Measurements from ENCODE around the gene ZFAND3. TPM values are rescaled to one million over a fixed set of nuclear protein-coding genes. Genes with fewer than 3 reads are reported as not detected.
"Not testable (repeated sequence)": the region's sequence is repeated elsewhere in the genome, so short reads cannot be mapped to it uniquely, and the experiment has no call there.

ZFAND3 gene
- total RNA-seq, 2 experiments from 2014 or later = 34.4 to 37.0 TPM

GRCh38 chr6:38118791-38119365, 299.4 kb downstream of the ZFAND3 start:
- Histone ChIP-seq H3K4me1 (ENCODE audit: insufficient read depth, low read length) (no peaks in the 10 kb centered on the region), H3K36me3 (ENCODE audit: insufficient read depth, low read length) (peaks cover 45% of the 10 kb centered on the region), H3K4me3 (ENCODE audit: low read length) (no peak overlapping the region), H3K9me3 (ENCODE audit: control insufficient read depth in 1 of 2, insufficient read depth in 1 of 2, low read length in 2 of 2) (no peaks in the 10 kb centered on the region), H3K27ac (ENCODE audit: low read depth in 1 of 2, low read length in 2 of 2) (no peak overlapping the region), H3K27me3 (ENCODE audit: control insufficient read depth in 1 of 2, insufficient read depth in 2 of 2, low read length in 2 of 2) (no peaks in the 10 kb centered on the region)
- no peak for TF ChIP-seq CTCF (IDR thresholded peaks at IDR 0.05)
- ChIA-PET POLR2A (no interaction called here), CTCF (interaction anchor here (0.6 kb wide), 1 partner anchor 264 kb away, joined by 5 read pairs; no protein-coding TSS in a partner anchor)
- H3K4me1 Mint-ChIP-seq (ENCODE audit: low read depth) = peaks cover 12% of the 10 kb centered on the region
- intact Hi-C loops (cut with DNase I, micrococcal nuclease) = no loop called here
- no peaks in the 10 kb centered on the region for H3K27me3 Mint-ChIP-seq
- no peaks in the 10 kb centered on the region for H3K9me3 Mint-ChIP-seq
- peaks cover 72% of the 10 kb centered on the region for H3K36me3 Mint-ChIP-seq (ENCODE audit: low read depth)
- ATAC-seq (ENCODE audit: poor library complexity) = no peak
- no peak for DNase-seq
- H3K4me3 Mint-ChIP-seq = no peak overlapping the region
- H3K27ac Mint-ChIP-seq = no peak overlapping the region

DNA sequence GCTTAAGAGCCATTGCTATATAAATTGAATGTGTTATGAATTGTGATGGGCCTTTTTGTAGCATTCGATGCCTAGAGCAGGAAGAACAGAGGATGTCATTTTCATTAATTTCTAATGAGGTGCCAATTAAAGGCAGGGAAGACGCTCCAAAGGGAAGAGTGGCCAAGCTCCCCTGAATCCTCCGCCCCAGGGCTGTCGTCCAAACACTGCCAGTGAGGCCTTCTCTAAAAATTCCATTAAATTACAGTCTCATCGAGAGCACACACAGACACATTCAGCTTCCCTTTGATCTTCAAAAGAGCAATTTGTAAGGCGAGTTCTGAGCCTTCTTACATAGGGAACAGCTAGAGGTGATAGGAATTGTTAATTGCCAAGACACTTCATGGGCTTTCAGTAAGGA, 300.0 kb downstream of the ZFAND3 start:
- no peak overlapping the region for H3K27ac Mint-ChIP-seq
- no peaks in the 10 kb centered on the region for H3K27me3 Mint-ChIP-seq
- peaks cover 0 to 3% of the 10 kb centered on the region in 2 experiments for H3K9me3 ChIP-seq (ENCODE audit: control insufficient read depth in 1 of 2, insufficient read depth in 1 of 2, low read length in 2 of 2)
- TF ChIP-seq CTCF (IDR thresholded peaks at IDR 0.05) = no peak
- ATAC-seq (ENCODE audit: poor library complexity) (no peak), DNase-seq (no peak)
- H3K9me3 Mint-ChIP-seq = no peaks in the 10 kb centered on the region
- peaks cover 12% of the 10 kb centered on the region for H3K4me1 Mint-ChIP-seq (ENCODE audit: low read depth)
- H3K4me3 ChIP-seq (ENCODE audit: low read length) = no peak overlapping the region
- intact Hi-C loops (cut with DNase I, micrococcal nuclease) = no loop called here
- ChIA-PET CTCF (no interaction called here), POLR2A (no interaction called here)
- no peaks in the 10 kb centered on the region for H3K27me3 ChIP-seq (ENCODE audit: control insufficient read depth in 1 of 2, insufficient read depth in 2 of 2, low read length in 2 of 2)
- H3K36me3 ChIP-seq (ENCODE audit: insufficient read depth, low read length) = peaks cover 45% of the 10 kb centered on the region
- no peak overlapping the region for H3K27ac ChIP-seq (ENCODE audit: low read depth in 1 of 2, low read length in 2 of 2)
- no peak overlapping the region for H3K4me3 Mint-ChIP-seq
- H3K36me3 Mint-ChIP-seq (ENCODE audit: low read depth) = peaks cover 72% of the 10 kb centered on the region
- no peaks in the 10 kb centered on the region for H3K4me1 ChIP-seq (ENCODE audit: insufficient read depth, low read length)

- POLR2A ChIA-PET; ATAC-seq (ENCODE audit: poor library complexity); H3K4me1 ChIP-seq (ENCODE audit: insufficient read depth, low read length); H3K9me3 Mint-ChIP-seq; intact Hi-C loops (cut with DNase I, micrococcal nuclease); H3K4me3 ChIP-seq (ENCODE audit: low read length); CTCF ChIA-PET; H3K9me3 ChIP-seq (ENCODE audit: control insufficient read depth in 1 of 2, insufficient read depth in 1 of 2, low read length in 2 of 2); H3K27me3 Mint-ChIP-seq; H3K27ac ChIP-seq (ENCODE audit: low read depth in 1 of 2, low read length in 2 of 2); H3K4me3 Mint-ChIP-seq; H3K27ac Mint-ChIP-seq; H3K27me3 ChIP-seq (ENCODE audit: control insufficient read depth in 1 of 2, insufficient read depth in 2 of 2, low read length in 2 of 2); DNase-seq: not testable (repeated sequence)
- H3K4me1 Mint-ChIP-seq (ENCODE audit: low read depth) = peaks cover 24% of the 10 kb centered on the region
- H3K36me3 Mint-ChIP-seq (ENCODE audit: low read depth) = peaks cover 77% of the 10 kb centered on the region
- peaks cover 29% of the 10 kb centered on the region for H3K36me3 ChIP-seq (ENCODE audit: insufficient read depth, low read length)
These were observed 304.8 kb downstream of the ZFAND3 start for GRCh38 chr6:38124224-38124926.
